HepG2 (cell line): ENCODE data around the gene QRICH2. TPM values are rescaled to one million over a fixed set of nuclear protein-coding genes. Genes with fewer than 3 reads are reported as not detected.
"Not testable (repeated sequence)": the region's sequence is repeated elsewhere in the genome, so short reads cannot be mapped to it uniquely, and the experiment has no call there.

Experiments
- ATAC-seq: fragments of 200-7000 bp; cut with Tn5 transposase; 3 replicates; pipeline ENCODE4 v1.9.1; 2020; ENCODE audit warnings: mild to moderate bottlenecking, moderate library complexity
- BruUV-seq: library from RNA; stranded (reverse); fragments of 400-500 nt; replicated peaks from 2 replicates; lab custom pipeline; 2021; lab: Mats Ljungman, UMichigan
- CTCF ChIA-PET: fragments of 300-600 bp; formaldehyde crosslinking; extraction: SDS; loops from one replicate; lab custom pipeline; 2021; ENCODE audit warnings: low total read pairs, inconsistent platforms, low intra/inter-chr PET ratio; lab: Yijun Ruan, JAX
- POLR2A ChIA-PET: fragments of 350-600 bp; sonication (Branson Sonifier 250); formaldehyde crosslinking; loops from one replicate; lab custom pipeline; 2020; ENCODE audit warnings: antibody characterized with exemption, inconsistent platforms; lab: Yijun Ruan, JAX
- DNase-seq: peaks from one replicate; pipeline ENCODE4 v3.0.0-alpha.2; 2015; ENCODE audit warnings: low spot score
- FAIRE-seq: peaks from 3 replicates; lab custom pipeline; 2011; peaks lifted over from hg19 to GRCh38; lab: Jason Lieb, UNC
- H2AFZ ChIP-seq: one replicate; pipeline ENCODE4 v1.6.1; 2011; ENCODE audit warnings: low read length, inconsistent platforms
- H3K27ac ChIP-seq: fragments of 300-600 bp; 3 replicates; pipeline ENCODE4 v1.8.0; 2011; ENCODE audit warnings: mixed run types, mild to moderate bottlenecking, mixed read lengths, low read length, inconsistent platforms; ENCODE audit not compliant: insufficient read depth; ENCODE audit errors: extremely low read length
- H3K27me3 ChIP-seq, 2 experiments: fragments of 200-600 bp in 1 of 2; 2 replicates in 1 of 2; 3 replicates in 1 of 2; pipeline versions ENCODE4 v1.6.0 to v1.8.0; 2011; ENCODE audit warnings: low read length in 2 of 2, mild to moderate bottlenecking in 2 of 2, moderate library complexity in 2 of 2, inconsistent platforms in 1 of 2; ENCODE audit not compliant: insufficient read depth in 2 of 2, control insufficient read depth in 1 of 2
- H3K36me3 ChIP-seq, 2 experiments: fragments of 200-600 bp in 1 of 2; replicated peaks in 1 of 2; 2 replicates in 1 of 2; 3 replicates in 1 of 2; pipeline versions ENCODE4 v1.5.1 to v1.8.0; 2011; ENCODE audit warnings: low read length in 2 of 2, inconsistent platforms in 1 of 2; ENCODE audit not compliant: insufficient read depth in 2 of 2, control insufficient read depth in 1 of 2
- H3K4me1 ChIP-seq: 2 replicates; pipeline ENCODE4 v1.5.1; 2012; ENCODE audit warnings: low read length, inconsistent platforms; ENCODE audit not compliant: insufficient read depth
- H3K4me2 ChIP-seq: 2 replicates; pipeline ENCODE4 v1.6.0; 2011; ENCODE audit warnings: low read depth, low read length, inconsistent platforms
- H3K4me3 ChIP-seq, 3 experiments: fragments of 200-600 bp in 1 of 3; sonication (generic), shearing (Covaris generic) in 1 of 3; replicated peaks in 1 of 3; 2 replicates each; pipeline ENCODE4 v1.5.1; 2011 to 2016; ENCODE audit warnings: low read length in 3 of 3, inconsistent platforms in 2 of 3, low read depth in 2 of 3, mild to moderate bottlenecking in 2 of 3, control low read depth in 1 of 3, mixed read lengths in 1 of 3; ENCODE audit not compliant: insufficient read depth in 1 of 3
- H3K79me2 ChIP-seq: one replicate; pipeline ENCODE4 v1.6.1; 2011; ENCODE audit warnings: low read length, inconsistent platforms; ENCODE audit not compliant: insufficient read depth
- H3K9ac ChIP-seq: 2 replicates; pipeline ENCODE4 v1.6.0; 2011; ENCODE audit warnings: mild to moderate bottlenecking, low read depth, low read length, inconsistent platforms; ENCODE audit not compliant: insufficient read depth
- H3K9me3 ChIP-seq: 2 replicates; pipeline ENCODE4 v1.5.1; 2012; ENCODE audit warnings: mild to moderate bottlenecking, low read length
- H4K20me1 ChIP-seq: 2 replicates; pipeline ENCODE4 v1.6.0; 2011; ENCODE audit warnings: inconsistent platforms, mild to moderate bottlenecking, low read length, moderate library complexity; ENCODE audit not compliant: insufficient read depth
- MYC ChIP-seq: sonication (generic); formaldehyde crosslinking; IDR thresholded peaks from 2 replicates; pipeline ENCODE4 v1.9.0; 2021; ENCODE audit warnings: missing genetic modification reagents, borderline replicate concordance
- RARA ChIP-seq: IDR thresholded peaks from 2 replicates; pipeline ENCODE4 v1.6.1; 2016; ENCODE audit warnings: missing genetic modification reagents, missing compliant biosample characterization
- RXRA ChIP-seq: sonication (generic); formaldehyde crosslinking; IDR thresholded peaks from 2 replicates; pipeline ENCODE4 v1.5.1; 2020; ENCODE audit warnings: missing genetic modification reagents
- SP5 ChIP-seq: IDR thresholded peaks from 2 replicates; pipeline ENCODE4 v1.6.1; 2016; ENCODE audit warnings: low read depth, borderline replicate concordance
- TRIM24 ChIP-seq: sonication (generic); formaldehyde crosslinking; IDR thresholded peaks from 2 replicates; pipeline ENCODE4 v1.8.0; 2022; ENCODE audit warnings: mild to moderate bottlenecking, missing genetic modification reagents
- ZBTB38 ChIP-seq: sonication (generic); formaldehyde crosslinking; IDR thresholded peaks from 2 replicates; pipeline ENCODE4 v1.5.1; 2020; ENCODE audit warnings: mild to moderate bottlenecking, missing genetic modification reagents
- ZNF460 ChIP-seq: sonication (generic); formaldehyde crosslinking; IDR thresholded peaks from 2 replicates; pipeline ENCODE4 v1.5.1; 2020; ENCODE audit warnings: missing genetic modification reagents, mild to moderate bottlenecking, borderline replicate concordance
- ZNF878 ChIP-seq: sonication (generic); formaldehyde crosslinking; IDR thresholded peaks from 2 replicates; pipeline ENCODE4 v1.8.1; 2023; ENCODE audit warnings: mild to moderate bottlenecking, missing genetic modification reagents, moderate library complexity
- WGBS: methylation state at CpG from one replicate; pipeline ENCODE4 v1.1.6; 2017; ENCODE audit warnings: low lambda C conversion rate; 5-methylcytosine and 5-hydroxymethylcytosine counted together
- in situ Hi-C: cut with HindIII; loops from 2 replicates; pipeline ENCODE4 v1.10.0; 2017; ENCODE audit warnings: low pct_unique_long_range_greater_than_20kb; ENCODE audit not compliant: extremely low pct_ligation_motif_present
- intact Hi-C: fragments of 100-400 bp; cut with micrococcal nuclease; formaldehyde crosslinking; loops from one replicate; pipeline ENCODE4 v1.10.0; 2022; ENCODE audit not compliant: unreplicated experiment
- polyA plus RNA-seq, 8 experiments: library from polyadenylated mRNA; depleted of rRNA in 3 of 8; stranded (reverse) in 7 of 8; unstranded in 1 of 8; fragments of >200 nt; fragmentation: Illumina TruSeq in 4 of 8; extraction: Trizol in 4 of 8; gene quantifications; 2 replicates each; pipeline versions ENCODE4 v1.2.1 to v1.2.3, GENCODE V29; 2011 to 2016; ENCODE audit warnings: low read depth in 4 of 8, missing spikeins in 1 of 8, mixed read lengths in 1 of 8; ENCODE audit not compliant: insufficient read depth in 1 of 8
- total RNA-seq, 5 experiments: library from RNA; depleted of rRNA; stranded (reverse); fragments of >200 nt; fragmentation: Illumina TruSeq; extraction: Trizol; gene quantifications; 2 replicates each; pipeline ENCODE4 v1.2.3, GENCODE V29; 2016; ENCODE audit warnings: low read depth in 1 of 5

QRICH2 gene
- total and polyA plus RNA-seq, 2 of the 13 experiments (the other 11 are each of a cell fraction or from before 2014, with no cell fraction given), result 3.7 to 5.7 TPM

- TF ChIP-seq TRIM24 (CRISPR knock-in tag) (0 out of 2 replicates have a peak, but pooled peaks have one; percentile 28), ZNF460 (CRISPR knock-in tag) (peak; percentile 77; the same call in 1 of the 2 replicates), ZNF878 (CRISPR knock-in tag) (0 out of 2 replicates have a peak, but pooled peaks have one; percentile 3), RXRA (CRISPR knock-in tag) (peak; percentile 19; the same call in 1 of the 2 replicates), MYC (CRISPR knock-in tag) (peak; percentile 21; the same call in 1 of the 2 replicates), RARA (0 out of 2 replicates have a peak, but pooled peaks have one; percentile 19), SP5 (CRISPR knock-in tag) (0 out of 2 replicates have a peak, but pooled peaks have one; percentile 10), ZBTB38 (0 out of 2 replicates have a peak, but pooled peaks have one; percentile 23)
- H3K9ac ChIP-seq, H2AFZ ChIP-seq, H3K9me3 ChIP-seq, intact Hi-C loops, H3K36me3 ChIP-seq, H3K27me3 ChIP-seq, H3K27ac ChIP-seq, FAIRE-seq, CTCF ChIA-PET, ATAC-seq, in situ Hi-C loops, DNase-seq, H4K20me1 ChIP-seq, H3K79me2 ChIP-seq, BruUV-seq: not testable (repeated sequence)
- WGBS, result 76% methylated on average over 23 of the region's 23 CpGs
- Histone ChIP-seq H3K4me2 (peak overlapping the region; percentile 93), H3K4me1 (peaks cover 74% of the 10 kb centered on the region), H3K4me3 (0 out of 6 replicates have a peak overlapping the region, but pooled peaks of 1 of the 3 experiments have one; percentile 63)
- POLR2A ChIA-PET, result interaction anchor here (1.3 to 2.9 kb wide), 4 partner anchors 11 to 473 kb away, joined by 3 to 51 read pairs (median 6); partner anchors contain the start of genes RNF157 and UBALD2
These were observed 54.9 kb downstream of the QRICH2 start for GRCh38 chr17:76252967-76253766.
